K562 (cell line): ENCODE results near the gene STC2. TPM values are rescaled to one million over a fixed set of nuclear protein-coding genes. Genes with fewer than 3 reads are reported as not detected.

Experiments
- ARNT ChIP-seq, 2 experiments: fragments of 450-650 bp; IDR thresholded peaks; 2 replicates each; pipeline ENCODE4 v1.6.1; 2016; ENCODE audit warnings: mild to moderate bottlenecking in 1 of 2
- ATF1 ChIP-seq, 2 experiments: fragments of 450-650 bp in 1 of 2; IDR thresholded peaks; 2 replicates each; pipeline ENCODE4 v1.6.1; 2016; ENCODE audit warnings: missing compliant biosample characterization in 1 of 2, missing genetic modification characterization in 1 of 2
- CBFA2T2 ChIP-seq: fragments of 450-650 bp; conservative IDR thresholded peaks from 2 replicates; pipeline ENCODE4 v1.6.1; 2017; ENCODE audit warnings: mild to moderate bottlenecking
- CBFA2T3 ChIP-seq: fragments of 450-650 bp; IDR thresholded peaks from 2 replicates; pipeline ENCODE4 v1.6.1; 2017
- CHCHD3 ChIP-seq: fragments of 250-450 bp; sonication (Bioruptor Pico); IDR thresholded peaks from 2 replicates; pipeline ENCODE4 v2.1.2; 2022; ENCODE audit warnings: mild to moderate bottlenecking
- ESRRA ChIP-seq: fragments of 450-650 bp; IDR thresholded peaks from 2 replicates; pipeline ENCODE4 v1.6.1; 2014; ENCODE audit warnings: low read depth, mild to moderate bottlenecking, moderate library complexity, borderline replicate concordance
- HDAC1 ChIP-seq, 2 experiments: fragments of 450-650 bp; IDR thresholded peaks; 2 replicates each; pipeline ENCODE4 v1.6.1; 2016 to 2017; ENCODE audit warnings: inconsistent platforms in 1 of 2, mild to moderate bottlenecking in 1 of 2, moderate library complexity in 1 of 2
- LEF1 ChIP-seq: fragments of 450-650 bp; IDR thresholded peaks from 2 replicates; pipeline ENCODE4 v1.6.1; 2016; ENCODE audit warnings: mild to moderate bottlenecking
- MAFG ChIP-seq: fragments of 450-650 bp; conservative IDR thresholded peaks from 2 replicates; pipeline ENCODE4 v1.6.1; 2016; ENCODE audit warnings: missing genetic modification characterization, missing compliant biosample characterization
- MCM5 ChIP-seq: fragments of 450-650 bp; IDR thresholded peaks from 2 replicates; pipeline ENCODE4 v1.6.1; 2016; ENCODE audit warnings: low read depth
- MNT ChIP-seq, 2 experiments: fragments of 450-650 bp; conservative IDR thresholded peaks; 2 replicates each; pipeline ENCODE4 v1.6.1; 2017; ENCODE audit warnings: mild to moderate bottlenecking in 2 of 2, moderate library complexity in 2 of 2
- NR2C2 ChIP-seq, 2 experiments: fragments of 200-800 bp in 1 of 2; sonication (Bioruptor generic) in 1 of 2; sonication (generic) in 1 of 2; formaldehyde crosslinking in 1 of 2; IDR thresholded peaks; 2 replicates each; pipeline versions ENCODE4 v1.6.1 to v1.8.0; 2016 to 2022; ENCODE audit warnings: mild to moderate bottlenecking in 1 of 2, missing compliant biosample characterization in 1 of 2, missing genetic modification characterization in 1 of 2, missing genetic modification reagents in 1 of 2
- RNF2 ChIP-seq: sonication (generic); IDR thresholded peaks from 2 replicates; pipeline ENCODE4 v1.6.1; 2016
- SMARCC2 ChIP-seq: fragments of 450-650 bp; IDR thresholded peaks from 2 replicates; pipeline ENCODE4 v1.6.1; 2017; ENCODE audit warnings: antibody characterized with exemption, moderate library complexity, mild to moderate bottlenecking, low read depth
- VEZF1 ChIP-seq: fragments of 200-800 bp; sonication (Bioruptor generic); IDR thresholded peaks from 2 replicates; pipeline ENCODE4 v1.6.1; 2017; ENCODE audit warnings: missing genetic modification characterization, missing compliant biosample characterization
- ZNF316 ChIP-seq: fragments of 450-650 bp; IDR thresholded peaks from 2 replicates; pipeline ENCODE4 v1.6.1; 2016
- ZNF318 ChIP-seq, 2 experiments: fragments of 450-650 bp; IDR thresholded peaks; 2 replicates each; pipeline ENCODE4 v1.6.1; 2016; ENCODE audit warnings: mild to moderate bottlenecking in 2 of 2, borderline replicate concordance in 1 of 2, low read depth in 1 of 2, moderate library complexity in 1 of 2
- polyA plus RNA-seq, 8 experiments: library from polyadenylated mRNA; depleted of rRNA in 4 of 8; stranded (reverse) in 5 of 8; unstranded in 3 of 8; fragments of >200 nt; fragmentation: Nextera tagmentation in 2 of 8; fragmentation: Illumina TruSeq in 1 of 8; extraction: Ambion mirVana in 2 of 8; extraction: Trizol in 1 of 8; gene quantifications; 2 replicates each; pipeline versions ENCODE4 v1.2.1 to v1.2.3, GENCODE V29; 2011 to 2014; ENCODE audit warnings: inconsistent platforms in 1 of 8, missing spikeins in 1 of 8
- total RNA-seq, 7 experiments: library from RNA; depleted of rRNA in 6 of 7; stranded (reverse); fragments of >200 nt in 6 of 7; fragmentation: Illumina TruSeq in 2 of 7; extraction: Trizol in 2 of 7; gene quantifications; 2 replicates each; pipeline versions ENCODE4 v1.2.1 to v1.2.3, GENCODE V29; 2011 to 2021; ENCODE audit warnings: low replicate concordance in 1 of 7

The STC2 gene
- total and polyA plus RNA-seq, 9 of the 15 experiments (the other 6 are each of a cell fraction or from before 2014, with no cell fraction given) = 0.62 to 31.7 (median 7.4) TPM

GRCh38 chr5:173303878-173304590, 24.2 kb downstream of the STC2 start (continued):
- 0 out of 4 replicates have a peak, but pooled peaks of 1 of the 2 experiments have one; percentile 29 for TF ChIP-seq MNT (conservative IDR thresholded peaks at IDR 0.05)
- peak; percentile 61; the same call in 1 of the 2 replicates for TF ChIP-seq SMARCC2
- TF ChIP-seq ATF1 (CRISPR knock-in tag; IDR thresholded peaks at IDR 0.05) = no peak
- TF ChIP-seq ATF1 (tag; IDR thresholded peaks at IDR 0.05) = 0 out of 2 replicates have a peak, but pooled peaks have one; percentile 34
- peak; percentile 49; the same call in 1 of the 2 replicates for TF ChIP-seq CBFA2T3
- peak; percentile 76; the same call in 1 of the 2 replicates for TF ChIP-seq LEF1
- TF ChIP-seq MCM5 = no peak
- TF ChIP-seq CBFA2T2 = peak; percentile 28; the same call in 1 of the 2 replicates
- TF ChIP-seq ZNF316 = peak; percentile 85
- no peak for TF ChIP-seq ARNT (IDR thresholded peaks at IDR 0.05)
- peak; percentile 40; the same call in 1 of the 2 replicates for TF ChIP-seq RNF2
- no peak for TF ChIP-seq NR2C2 (CRISPR knock-in tag; IDR thresholded peaks at IDR 0.05)
- TF ChIP-seq NR2C2 (tag; IDR thresholded peaks at IDR 0.05) = peak; percentile 82
- no peak for TF ChIP-seq CHCHD3 (CRISPR knock-in tag)
- TF ChIP-seq ZNF318 (IDR thresholded peaks at IDR 0.05; ENCODE audit: borderline replicate concordance in 1 of 2, low read depth in 1 of 2) = no peak
- peak in 1 of 2 experiments; percentile 59; a peak in 1 of 4 replicates for TF ChIP-seq HDAC1 (IDR thresholded peaks at IDR 0.05)
- TF ChIP-seq ESRRA = peak; percentile 76
- peak; percentile 31; the same call in 1 of the 2 replicates for TF ChIP-seq VEZF1
- peak; percentile 67 for TF ChIP-seq MAFG
